Calu3 (cell line): ENCODE measurements around the gene ACKR1. TPM values are rescaled to one million over a fixed set of nuclear protein-coding genes. Genes with fewer than 3 reads are reported as not detected.

Source experiments
- BruUV-seq: library from RNA; stranded (reverse); fragments of 400-500 nt; replicated peaks from 2 replicates; lab custom pipeline; 2021; lab: Mats Ljungman, UMichigan
- CTCF ChIA-PET: fragments of 300-600 bp; sonication (Branson Sonifier 250); formaldehyde crosslinking; loops from one replicate; lab custom pipeline; 2022; ENCODE audit warnings: antibody characterized with exemption; lab: Charles Lee
- DNase-seq: peaks from one replicate; pipeline ENCODE4 v3.0.0; 2022
- H3K27ac Mint-ChIP-seq: one replicate; pipeline ENCODE4 v1.8.0; 2022; ENCODE audit warnings: mixed read lengths; ENCODE audit not compliant: unreplicated experiment
- H3K27me3 Mint-ChIP-seq: one replicate; pipeline ENCODE4 v1.8.0; 2022; ENCODE audit warnings: mixed read lengths; ENCODE audit not compliant: unreplicated experiment
- H3K36me3 Mint-ChIP-seq: one replicate; pipeline ENCODE4 v1.8.0; 2022; ENCODE audit warnings: mild to moderate bottlenecking, moderate library complexity, mixed read lengths; ENCODE audit not compliant: insufficient read depth, unreplicated experiment
- H3K4me1 Mint-ChIP-seq: one replicate; pipeline ENCODE4 v1.8.0; 2022; ENCODE audit warnings: mild to moderate bottlenecking, low read depth, mixed read lengths; ENCODE audit not compliant: unreplicated experiment
- H3K4me3 Mint-ChIP-seq: one replicate; pipeline ENCODE4 v1.8.0; 2022; ENCODE audit warnings: mild to moderate bottlenecking, low read depth, moderate library complexity, mixed read lengths; ENCODE audit not compliant: unreplicated experiment
- H3K9me3 Mint-ChIP-seq: one replicate; pipeline ENCODE4 v1.8.0; 2022; ENCODE audit warnings: low read depth, mixed read lengths; ENCODE audit not compliant: unreplicated experiment
- intact Hi-C: fragments of 100-400 bp; cut with micrococcal nuclease; formaldehyde crosslinking; loops from one replicate; pipeline ENCODE4 v1.10.0; 2022; ENCODE audit not compliant: unreplicated experiment
- total RNA-seq: library from RNA; stranded (reverse); gene quantifications from 2 replicates; pipeline ENCODE4 v1.2.3, GENCODE V29; 2022
- TF ChIP-seq, protein P1 (sequence below): fragments of 200-600 bp; IDR thresholded peaks from one replicate; pipeline ENCODE4 v1.8.0; 2022; ENCODE audit warnings: antibody characterized with exemption; ENCODE audit not compliant: unreplicated experiment

The ACKR1 gene
- total RNA-seq, 1 experiment from 2014 or later: not detected

DNA sequence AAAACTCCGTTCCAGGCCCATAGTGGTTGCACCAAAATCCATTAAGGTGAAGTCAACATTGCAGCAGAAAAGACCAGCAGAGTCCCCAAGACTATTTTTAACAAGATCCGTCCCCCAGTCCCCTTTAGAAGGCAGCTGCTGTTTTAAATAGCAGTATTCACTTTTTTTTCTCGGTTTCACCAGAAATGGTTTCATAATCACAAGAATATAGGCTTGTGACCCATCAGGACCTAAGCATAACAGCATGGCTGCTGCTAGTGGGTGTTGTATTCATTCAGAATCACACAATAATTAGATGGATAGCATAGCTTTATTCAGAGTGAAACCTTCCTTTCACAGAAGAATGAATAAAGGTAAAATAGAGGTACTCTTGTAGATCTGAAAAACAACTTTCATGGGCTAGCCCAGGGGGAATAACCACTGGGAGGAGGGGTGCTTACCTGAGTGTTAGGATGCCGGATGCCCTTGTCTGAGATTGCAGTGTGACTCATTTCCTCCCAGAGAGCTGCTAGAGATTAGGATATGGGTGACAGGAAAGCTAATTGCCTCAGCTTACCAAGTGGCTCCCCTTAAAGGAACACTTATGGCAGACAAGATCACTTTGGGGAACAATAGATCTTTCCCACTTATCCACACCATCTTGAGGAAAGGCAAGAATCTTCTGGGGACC is 35.0 kb downstream of the ACKR1 start:
- CTCF ChIA-PET: no interaction called here
- Mint-ChIP-seq H3K27ac (no peak overlapping the region), H3K27me3 (no peaks in the 10 kb centered on the region), H3K9me3 (peaks cover 10% of the 10 kb centered on the region), H3K36me3 (no peaks in the 10 kb centered on the region), H3K4me1 (no peaks in the 10 kb centered on the region), H3K4me3 (no peak overlapping the region)
- no TSS peak for BruUV-seq
- intact Hi-C loops: no loop called here
- TF ChIP-seq, protein P1, sequence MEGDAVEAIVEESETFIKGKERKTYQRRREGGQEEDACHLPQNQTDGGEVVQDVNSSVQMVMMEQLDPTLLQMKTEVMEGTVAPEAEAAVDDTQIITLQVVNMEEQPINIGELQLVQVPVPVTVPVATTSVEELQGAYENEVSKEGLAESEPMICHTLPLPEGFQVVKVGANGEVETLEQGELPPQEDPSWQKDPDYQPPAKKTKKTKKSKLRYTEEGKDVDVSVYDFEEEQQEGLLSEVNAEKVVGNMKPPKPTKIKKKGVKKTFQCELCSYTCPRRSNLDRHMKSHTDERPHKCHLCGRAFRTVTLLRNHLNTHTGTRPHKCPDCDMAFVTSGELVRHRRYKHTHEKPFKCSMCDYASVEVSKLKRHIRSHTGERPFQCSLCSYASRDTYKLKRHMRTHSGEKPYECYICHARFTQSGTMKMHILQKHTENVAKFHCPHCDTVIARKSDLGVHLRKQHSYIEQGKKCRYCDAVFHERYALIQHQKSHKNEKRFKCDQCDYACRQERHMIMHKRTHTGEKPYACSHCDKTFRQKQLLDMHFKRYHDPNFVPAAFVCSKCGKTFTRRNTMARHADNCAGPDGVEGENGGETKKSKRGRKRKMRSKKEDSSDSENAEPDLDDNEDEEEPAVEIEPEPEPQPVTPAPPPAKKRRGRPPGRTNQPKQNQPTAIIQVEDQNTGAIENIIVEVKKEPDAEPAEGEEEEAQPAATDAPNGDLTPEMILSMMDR: no peak
- no peak for DNase-seq

DNA sequence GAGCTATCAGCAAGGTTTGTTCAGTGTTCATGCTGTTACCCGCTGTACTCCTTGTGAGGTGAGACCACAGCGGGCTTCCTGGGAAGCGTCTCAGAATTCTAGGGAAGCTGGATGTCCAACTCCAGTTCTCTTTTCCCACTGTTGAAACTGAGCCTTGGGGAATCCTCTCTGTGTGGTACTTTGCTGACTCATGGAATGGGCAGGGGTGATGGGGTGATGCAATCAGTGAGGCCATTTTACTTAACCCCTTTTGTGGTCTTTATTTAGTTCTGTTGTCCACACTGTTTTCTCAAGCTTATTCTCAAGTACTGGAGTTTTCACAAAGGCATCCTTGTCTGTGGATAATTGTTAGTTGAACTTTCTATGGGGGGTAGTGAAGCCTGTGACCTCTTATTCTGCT is 42.6 kb downstream of the ACKR1 start:
- no peak for DNase-seq
- peaks cover 12% of the 10 kb centered on the region for H3K9me3 Mint-ChIP-seq
- CTCF ChIA-PET: no interaction called here
- H3K27ac Mint-ChIP-seq: no peak overlapping the region
- no peaks in the 10 kb centered on the region for H3K4me1 Mint-ChIP-seq
- no peaks in the 10 kb centered on the region for H3K36me3 Mint-ChIP-seq
- no peaks in the 10 kb centered on the region for H3K27me3 Mint-ChIP-seq
- no TSS peak for BruUV-seq
- no peak overlapping the region for H3K4me3 Mint-ChIP-seq
- TF ChIP-seq, protein P1: no peak
- intact Hi-C loops: no loop called here

- no peaks in the 10 kb centered on the region for H3K27me3 Mint-ChIP-seq
Observed at GRCh38 chr1:159248311-159248710, 43.6 kb downstream of the ACKR1 start.

GRCh38 chr1:159250638-159251216 is 46.1 kb downstream of the ACKR1 start:
- no peak overlapping the region for H3K4me3 Mint-ChIP-seq
- BruUV-seq: no TSS peak
- intact Hi-C loops: no loop called here
- no peaks in the 10 kb centered on the region for H3K27me3 Mint-ChIP-seq
- H3K9me3 Mint-ChIP-seq: peaks cover 8% of the 10 kb centered on the region
- DNase-seq: no peak
- TF ChIP-seq, protein P1: no peak
- H3K36me3 Mint-ChIP-seq: no peaks in the 10 kb centered on the region
- H3K27ac Mint-ChIP-seq: no peak overlapping the region
- no peaks in the 10 kb centered on the region for H3K4me1 Mint-ChIP-seq
- CTCF ChIA-PET: no interaction called here

More at GRCh38 chr1:159248311-159248710, 43.6 kb downstream of the ACKR1 start:
- TF ChIP-seq, protein P1: no peak
- CTCF ChIA-PET: interaction anchor here (0.8 kb wide), 1 partner anchor 549 kb away, joined by 5 read pairs; no protein-coding TSS in a partner anchor
- H3K9me3 Mint-ChIP-seq: peaks cover 12% of the 10 kb centered on the region
- BruUV-seq: no TSS peak
- no peak overlapping the region for H3K4me3 Mint-ChIP-seq
- intact Hi-C loops: no loop called here
- H3K27ac Mint-ChIP-seq: no peak overlapping the region
- H3K4me1 Mint-ChIP-seq: no peaks in the 10 kb centered on the region
- H3K36me3 Mint-ChIP-seq: no peaks in the 10 kb centered on the region
- no peak for DNase-seq

Other genes starting within 250 kb of the ACKR1 start
- 52.8 and 84.5 TPM in 2 replicates for gene IFI16, start 195.0 kb upstream of the ACKR1 start, total RNA-seq
- not detected in 2 replicates for gene AIM2, start 128.1 kb upstream of the ACKR1 start, total RNA-seq
- gene CADM3, start 33.3 kb upstream of the ACKR1 start, total RNA-seq: not detected in 2 replicates
- gene FCER1A, start 97.5 kb downstream of the ACKR1 start, total RNA-seq: not detected in 2 replicates
- not detected in 2 replicates for gene OR10J4, start 227.3 kb downstream of the ACKR1 start, total RNA-seq
- gene OR10J1, start 234.8 kb downstream of the ACKR1 start, total RNA-seq: not detected in 2 replicates